GM12865 (cell line): Measurements from ENCODE around the gene TBCD.
A peak's percentile ranks its signal among the peaks of the same experiment; 100 is the strongest.
"Not testable (repeated sequence)": the region's sequence is repeated elsewhere in the genome, so short reads cannot be mapped to it uniquely, and the experiment has no call there.

Experiments used
- DNase-seq: peaks from one replicate; pipeline ENCODE4 v3.0.0; 2010; ENCODE audit warnings: low read depth
- H3K4me3 ChIP-seq: 2 replicates; pipeline ENCODE4 v1.5.1; 2011; ENCODE audit warnings: mild to moderate bottlenecking, low read depth, low read length, control low read depth
- CTCF ChIP-seq: IDR thresholded peaks from 2 replicates; pipeline ENCODE4 v1.5.1; 2011; ENCODE audit warnings: low read length, control low read depth, low read depth, inconsistent platforms; ENCODE audit not compliant: insufficient read depth; ENCODE audit errors: missing control alignments

The TBCD gene

GRCh38 chr17:82960419-82961271 is 208.8 kb downstream of the TBCD start:
- H3K4me3 ChIP-seq: no peak overlapping the region
- no peak for DNase-seq
- TF ChIP-seq CTCF: no peak

GRCh38 chr17:82961366-82962162 is 209.7 kb downstream of the TBCD start:
- DNase-seq: no peak
- no peak for TF ChIP-seq CTCF
- H3K4me3 ChIP-seq: no peak overlapping the region

GRCh38 chr17:82962163-82962720 is 210.4 kb downstream of the TBCD start:
- no peak for DNase-seq
- H3K4me3 ChIP-seq: no peak overlapping the region
- TF ChIP-seq CTCF: no peak

GRCh38 chr17:82963104-82963950 is 211.5 kb downstream of the TBCD start:
- TF ChIP-seq CTCF: peak; percentile 65
- no peak overlapping the region for H3K4me3 ChIP-seq
- peak; percentile 58 for DNase-seq

GRCh38 chr17:82964451-82964850 is 212.6 kb downstream of the TBCD start:
- H3K4me3 ChIP-seq, DNase-seq: not testable (repeated sequence)

- no peak overlapping the region for H3K4me3 ChIP-seq
- no peak for DNase-seq
- TF ChIP-seq CTCF: no peak
These were observed 213.0 kb downstream of the TBCD start for GRCh38 chr17:82964851-82965341.

GRCh38 chr17:82965371-82965770 is 213.5 kb downstream of the TBCD start:
- no peak overlapping the region for H3K4me3 ChIP-seq
- no peak for DNase-seq
- TF ChIP-seq CTCF: no peak
